ENCODE results near the gene ZNF462. TPM values are rescaled to one million over a fixed set of nuclear protein-coding genes. Genes with fewer than 3 reads are reported as not detected.

The ZNF462 gene
- total and polyA plus RNA-seq, 7 donors, result 2.0 to 102 (median 16.3) TPM

GRCh38 chr9:106953174-106953573, 90.2 kb downstream of the ZNF462 start:
- intact Hi-C loops (cut with DNase I), result no loop called here
- Histone ChIP-seq H3K36me3 (ENCODE audit: insufficient read depth in 1 of 2, low read depth in 1 of 2) (peaks cover 0 to 15% of the 10 kb centered on the region in 2 donors), H3K4me1 (peaks cover 55% of the 10 kb centered on the region), H3K27ac (peak overlapping the region; percentile 66), H3K9me3 (no peaks in the 10 kb centered on the region), H3K4me3 (no peak overlapping the region), H3K27me3 (ENCODE audit: insufficient read depth in 3 of 3, low read length in 2 of 3) (no peaks in the 10 kb centered on the region)
- DNase-seq (peak in 1 of 2 donors; percentile 48), ATAC-seq (peak; percentile 71 to 90 (median 79))
- 46 to 71% (median 46%) methylated on average over 3 of the region's 3 CpGs for WGBS, 3 donors
- TF ChIP-seq CTCF (IDR thresholded peaks at IDR 0.05), result no peak

GRCh38 chr9:106954558-106954957, 91.6 kb downstream of the ZNF462 start:
- Histone ChIP-seq H3K4me3 (no peak overlapping the region), H3K36me3 (ENCODE audit: insufficient read depth in 1 of 2, low read depth in 1 of 2) (peaks cover 0 to 25% of the 10 kb centered on the region in 2 donors)
- 83 to 100% (median 89%) methylated on average over 1 of the region's 1 CpG for WGBS, 3 donors

GRCh38 chr9:106954974-106955850, 92.2 kb downstream of the ZNF462 start:
- WGBS, 3 donors, result 95 to 98% (median 98%) methylated on average over 3 of the region's 3 CpGs
- Histone ChIP-seq H3K27ac (peak overlapping the region; percentile 69), H3K9me3 (no peaks in the 10 kb centered on the region), H3K36me3 (ENCODE audit: insufficient read depth in 1 of 2, low read depth in 1 of 2) (peaks cover 0 to 27% of the 10 kb centered on the region in 2 donors), H3K27me3 (ENCODE audit: insufficient read depth in 3 of 3, low read length in 2 of 3) (no peaks in the 10 kb centered on the region), H3K4me1 (peaks cover 55% of the 10 kb centered on the region), H3K4me3 (no peak overlapping the region)
- ATAC-seq (no peak), DNase-seq (no peak)
- intact Hi-C loops (cut with DNase I), result no loop called here
- TF ChIP-seq CTCF (IDR thresholded peaks at IDR 0.05), result no peak

More at GRCh38 chr9:106954558-106954957, 91.6 kb downstream of the ZNF462 start:
- DNase-seq (no peak), ATAC-seq (peak in 1 of 4 donors; percentile 38)
- Histone ChIP-seq H3K27ac (peak overlapping the region; percentile 69), H3K27me3 (ENCODE audit: insufficient read depth in 3 of 3, low read length in 2 of 3) (no peaks in the 10 kb centered on the region), H3K9me3 (no peaks in the 10 kb centered on the region), H3K4me1 (peaks cover 55% of the 10 kb centered on the region)
- intact Hi-C loops (cut with DNase I), result no loop called here
- TF ChIP-seq CTCF (IDR thresholded peaks at IDR 0.05), result no peak

GRCh38 chr9:106956971-106957370, 94.0 kb downstream of the ZNF462 start:
- no peaks in the 10 kb centered on the region for H3K27me3 ChIP-seq (ENCODE audit: insufficient read depth in 3 of 3, low read length in 2 of 3)
- TF ChIP-seq CTCF (IDR thresholded peaks at IDR 0.05), result no peak
- H3K4me1 ChIP-seq, result peaks cover 65% of the 10 kb centered on the region
- peak overlapping the region; percentile 69 for H3K27ac ChIP-seq
- intact Hi-C loops (cut with DNase I), result no loop called here
- no peak overlapping the region for H3K4me3 ChIP-seq
- 27 to 53% (median 35%) methylated on average over 5 of the region's 5 CpGs for WGBS, 3 donors
- no peak for DNase-seq
- peak; percentile 38 to 83 (median 72) for ATAC-seq
- H3K36me3 ChIP-seq (ENCODE audit: insufficient read depth in 1 of 2, low read depth in 1 of 2), result peaks cover 0 to 29% of the 10 kb centered on the region in 2 donors
- no peaks in the 10 kb centered on the region for H3K9me3 ChIP-seq

All from psoas muscle (tissue), 8 donors.